Right lobe of liver (tissue), 4 donors: Measurements from ENCODE around the gene SRPRB.

Source experiments
- POLR2A ChIP-seq: fragments of 450-650 bp; IDR thresholded peaks from one replicate; pipeline ENCODE4 v1.6.1; 2017; ENCODE audit warnings: antibody characterized with exemption, mild to moderate bottlenecking
- TF ChIP-seq, protein P1 (sequence below), 4 donors: fragments of 200-600 bp in 3 of 4; fragments of 450-650 bp in 1 of 4; IDR thresholded peaks; one replicate each; pipeline versions ENCODE4 v1.5.1 to v1.8.0; 2016 to 2022; ENCODE audit warnings: antibody characterized with exemption in 4 of 4, mild to moderate bottlenecking in 2 of 4
- donor health status: DM: no; HTN: no; CAD: no.
- donor health status: DM: no; HTN: no; CAD: no.
- donor health status: DM: no; HTN: yes; CAD: no.

DNA sequence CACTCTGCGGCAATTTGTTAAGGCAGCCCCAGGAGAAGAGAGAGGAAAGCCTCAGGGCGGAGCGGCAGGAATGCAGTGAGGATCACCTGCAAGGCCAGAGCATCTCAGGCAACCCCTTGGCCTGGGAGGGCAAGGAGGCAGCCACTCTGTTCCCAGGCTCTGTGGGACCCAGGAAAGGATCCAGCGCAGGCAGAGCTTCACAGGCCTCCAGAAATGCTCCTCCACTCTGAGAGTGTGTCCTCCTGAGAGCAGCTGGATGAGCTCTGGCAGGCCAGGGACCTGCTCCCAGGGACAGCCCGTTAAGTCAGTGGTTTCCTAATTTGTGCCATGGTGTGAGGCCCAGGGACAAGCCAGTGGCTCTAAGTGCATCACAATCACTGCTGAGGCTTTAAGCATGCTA is 54.9 kb downstream of the SRPRB start:
- TF ChIP-seq, protein P1, sequence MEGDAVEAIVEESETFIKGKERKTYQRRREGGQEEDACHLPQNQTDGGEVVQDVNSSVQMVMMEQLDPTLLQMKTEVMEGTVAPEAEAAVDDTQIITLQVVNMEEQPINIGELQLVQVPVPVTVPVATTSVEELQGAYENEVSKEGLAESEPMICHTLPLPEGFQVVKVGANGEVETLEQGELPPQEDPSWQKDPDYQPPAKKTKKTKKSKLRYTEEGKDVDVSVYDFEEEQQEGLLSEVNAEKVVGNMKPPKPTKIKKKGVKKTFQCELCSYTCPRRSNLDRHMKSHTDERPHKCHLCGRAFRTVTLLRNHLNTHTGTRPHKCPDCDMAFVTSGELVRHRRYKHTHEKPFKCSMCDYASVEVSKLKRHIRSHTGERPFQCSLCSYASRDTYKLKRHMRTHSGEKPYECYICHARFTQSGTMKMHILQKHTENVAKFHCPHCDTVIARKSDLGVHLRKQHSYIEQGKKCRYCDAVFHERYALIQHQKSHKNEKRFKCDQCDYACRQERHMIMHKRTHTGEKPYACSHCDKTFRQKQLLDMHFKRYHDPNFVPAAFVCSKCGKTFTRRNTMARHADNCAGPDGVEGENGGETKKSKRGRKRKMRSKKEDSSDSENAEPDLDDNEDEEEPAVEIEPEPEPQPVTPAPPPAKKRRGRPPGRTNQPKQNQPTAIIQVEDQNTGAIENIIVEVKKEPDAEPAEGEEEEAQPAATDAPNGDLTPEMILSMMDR (IDR thresholded peaks at IDR 0.05) = no peak
- no peak for TF ChIP-seq POLR2A
